ENCODE measurements around the gene ITGA8. TPM values are rescaled to one million over a fixed set of nuclear protein-coding genes. Genes with fewer than 3 reads are reported as not detected.
A peak's percentile ranks its signal among the peaks of the same experiment; 100 is the strongest.

The ITGA8 gene
- total and polyA plus RNA-seq, 4 donors: 4.7 to 55.2 (median 10.7) TPM

DNA sequence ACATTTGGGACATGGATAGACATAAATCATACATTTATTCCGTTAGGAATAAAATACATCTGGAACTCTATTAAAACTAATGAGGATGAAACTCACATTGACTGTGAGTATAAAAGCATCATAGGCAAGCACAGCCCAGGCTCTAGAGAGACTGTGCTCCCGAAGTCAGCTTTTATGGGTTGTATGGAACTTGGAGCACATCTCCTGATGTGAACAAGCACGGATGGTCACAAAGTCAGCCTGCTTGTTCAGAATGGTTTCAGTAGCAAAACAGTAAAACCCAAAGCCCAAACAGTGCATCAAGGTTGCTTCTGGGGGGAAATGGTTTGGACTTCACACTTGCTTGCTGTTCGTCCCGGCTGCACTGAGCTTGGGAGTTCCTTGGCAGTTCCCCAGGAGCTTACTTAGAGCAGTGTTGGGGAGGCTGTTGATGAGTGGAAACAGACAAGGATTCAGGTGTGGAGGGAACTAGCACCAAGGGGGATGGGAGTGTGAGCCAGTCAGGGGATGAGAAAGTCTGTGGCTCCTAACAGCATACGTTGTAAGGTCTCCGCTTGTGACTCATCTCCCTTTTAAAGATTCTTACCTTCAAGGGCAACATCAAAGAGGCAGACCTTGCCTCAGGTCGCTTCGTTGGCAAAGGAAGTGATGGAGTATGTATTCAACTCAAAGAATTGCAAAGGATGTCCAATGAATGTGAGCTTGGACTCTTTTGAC lies 19.7 kb upstream of the ITGA8 start:
- Histone ChIP-seq H3K9me3 (ENCODE audit: control insufficient read depth, insufficient read depth, low read length) (no peaks in the 10 kb centered on the region), H3K27me3 (ENCODE audit: control insufficient read depth, insufficient read depth, low read length) (no peaks in the 10 kb centered on the region), H3K4me1 (ENCODE audit: control insufficient read depth, insufficient read depth, low read length) (peaks cover 7% of the 10 kb centered on the region), H3K4me3 (ENCODE audit: low read depth, low read length) (no peak overlapping the region), H3K27ac (ENCODE audit: low read depth, low read length) (peak overlapping the region; percentile 25), H3K36me3 (ENCODE audit: control insufficient read depth, insufficient read depth, low read length) (no peaks in the 10 kb centered on the region)
- peak in 1 of 6 donors; percentile 9 for DNase-seq (ENCODE audit: low read depth in 4 of 6, low spot score in 6 of 6)
- WGBS (ENCODE audit: insufficient coverage): 61% methylated on average over 4 of the region's 9 CpGs

DNA sequence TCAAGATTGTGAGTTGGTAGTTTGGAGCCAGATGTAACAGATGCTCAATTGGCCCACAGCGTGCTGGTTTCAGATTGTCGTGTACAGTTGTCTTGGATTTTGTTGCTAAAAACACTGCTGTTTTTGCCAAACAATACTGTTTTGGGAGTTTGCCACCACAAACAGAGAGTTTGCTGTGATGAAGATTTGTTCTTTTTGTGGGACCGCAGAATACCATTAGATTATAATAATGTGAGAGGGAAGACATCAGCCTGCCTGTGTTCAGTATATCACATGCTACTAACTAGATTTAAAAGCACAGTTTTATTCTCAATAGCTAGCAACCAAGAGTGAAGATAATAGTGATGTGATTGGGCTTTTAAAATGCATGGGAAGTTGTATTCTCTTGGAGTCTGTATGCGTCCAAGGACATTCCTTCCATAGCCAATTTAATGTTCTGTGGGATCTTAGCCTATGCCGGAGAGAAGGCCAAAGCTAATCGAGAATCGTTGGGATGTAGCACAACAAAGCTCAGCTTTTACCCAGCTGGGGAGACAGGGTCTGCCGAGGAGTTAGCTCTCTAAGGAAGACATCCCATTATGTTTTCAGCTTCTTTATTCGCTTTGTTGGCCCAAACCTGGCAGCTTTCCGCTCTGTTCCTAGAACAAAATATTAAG lies 18.7 kb upstream of the ITGA8 start:
- H3K27ac ChIP-seq (ENCODE audit: low read depth, low read length): peak overlapping the region; percentile 75
- 16% methylated on average over 5 of the region's 10 CpGs for WGBS (ENCODE audit: insufficient coverage)
- H3K27me3 ChIP-seq (ENCODE audit: control insufficient read depth, insufficient read depth, low read length): no peaks in the 10 kb centered on the region
- no peaks in the 10 kb centered on the region for H3K36me3 ChIP-seq (ENCODE audit: control insufficient read depth, insufficient read depth, low read length)
- peak in 2 of 6 donors; percentile 76 to 89 for DNase-seq (ENCODE audit: low read depth in 4 of 6, low spot score in 6 of 6)
- H3K4me1 ChIP-seq (ENCODE audit: control insufficient read depth, insufficient read depth, low read length): peaks cover 7% of the 10 kb centered on the region
- no peaks in the 10 kb centered on the region for H3K9me3 ChIP-seq (ENCODE audit: control insufficient read depth, insufficient read depth, low read length)
- H3K4me3 ChIP-seq (ENCODE audit: low read depth, low read length): no peak overlapping the region

DNA sequence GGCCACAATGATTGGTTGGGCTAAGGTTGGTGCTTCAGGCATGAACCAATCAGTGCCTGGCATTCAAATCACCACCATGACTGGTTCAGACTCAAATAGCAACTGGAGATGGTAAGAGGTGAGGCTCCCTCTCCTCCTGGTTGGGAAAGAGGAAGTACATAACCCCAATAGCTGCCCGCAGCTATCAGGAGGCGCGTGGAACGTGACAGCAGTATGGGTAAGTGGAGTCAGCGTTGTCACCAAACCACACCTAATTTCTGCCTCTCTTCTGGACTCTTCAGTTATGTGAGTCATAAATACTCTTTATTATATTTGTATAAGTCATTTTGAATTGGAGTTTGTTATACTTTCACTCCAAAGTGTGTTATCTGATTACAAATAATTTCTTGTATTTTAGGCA lies 17.9 kb upstream of the ITGA8 start:
- peak overlapping the region; percentile 57 for H3K27ac ChIP-seq (ENCODE audit: low read depth, low read length)

DNA sequence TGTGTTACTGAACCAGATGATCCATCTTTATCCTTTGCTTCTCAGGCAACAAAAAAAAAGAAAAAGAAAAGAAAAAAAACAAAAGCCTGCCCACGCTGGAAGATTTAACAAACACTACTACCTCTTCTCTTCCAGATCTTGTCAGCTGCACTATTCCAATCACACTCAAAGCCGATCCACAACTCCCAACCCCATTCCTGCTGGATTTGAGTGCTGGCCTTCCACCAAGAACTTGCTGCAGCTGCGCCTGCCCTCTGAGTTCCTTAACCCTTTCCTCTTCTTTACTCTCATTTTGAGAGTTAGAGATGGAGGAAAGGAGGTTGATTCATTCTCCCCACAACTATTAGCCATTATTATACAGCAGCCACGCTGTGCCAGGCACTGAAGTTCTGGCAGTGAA lies 16.0 kb upstream of the ITGA8 start:
- 0% methylated on average over 2 of the region's 4 CpGs for WGBS (ENCODE audit: insufficient coverage)
- Histone ChIP-seq H3K4me3 (ENCODE audit: low read depth, low read length) (no peak overlapping the region), H3K9me3 (ENCODE audit: control insufficient read depth, insufficient read depth, low read length) (no peaks in the 10 kb centered on the region), H3K4me1 (ENCODE audit: control insufficient read depth, insufficient read depth, low read length) (peaks cover 7% of the 10 kb centered on the region), H3K27me3 (ENCODE audit: control insufficient read depth, insufficient read depth, low read length) (no peaks in the 10 kb centered on the region), H3K36me3 (ENCODE audit: control insufficient read depth, insufficient read depth, low read length) (no peaks in the 10 kb centered on the region), H3K27ac (ENCODE audit: low read depth, low read length) (peak overlapping the region; percentile 47)
- DNase-seq (ENCODE audit: low read depth in 4 of 6, low spot score in 6 of 6): peak in 2 of 6 donors; percentile 80 to 88

More for the DNA sequence above, 17.9 kb upstream of the ITGA8 start:
- Histone ChIP-seq H3K9me3 (ENCODE audit: control insufficient read depth, insufficient read depth, low read length) (no peaks in the 10 kb centered on the region), H3K36me3 (ENCODE audit: control insufficient read depth, insufficient read depth, low read length) (no peaks in the 10 kb centered on the region), H3K4me3 (ENCODE audit: low read depth, low read length) (no peak overlapping the region), H3K4me1 (ENCODE audit: control insufficient read depth, insufficient read depth, low read length) (peaks cover 7% of the 10 kb centered on the region), H3K27me3 (ENCODE audit: control insufficient read depth, insufficient read depth, low read length) (no peaks in the 10 kb centered on the region)
- DNase-seq (ENCODE audit: low read depth in 4 of 6, low spot score in 6 of 6): no peak
- WGBS (ENCODE audit: insufficient coverage): no CpG with 5 or more reads among the region's 5 CpGs

DNA sequence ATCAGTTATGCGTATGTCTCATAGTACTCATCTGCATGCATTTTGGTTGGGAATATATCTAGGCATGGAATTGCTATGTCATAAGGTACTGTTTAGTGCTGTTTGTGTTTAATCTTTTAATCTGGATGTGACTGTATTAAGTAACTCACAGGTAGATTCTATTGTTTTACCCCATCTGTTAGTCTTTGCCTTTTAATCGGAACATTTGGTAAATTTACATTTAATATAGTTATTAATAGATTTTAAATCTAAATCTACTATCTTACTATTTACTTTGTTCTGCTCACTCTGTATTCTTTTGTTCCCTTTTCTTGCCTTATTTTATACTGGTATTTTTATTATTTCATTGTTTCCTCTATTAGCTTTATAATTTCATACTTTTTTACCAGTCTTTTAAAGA lies 10.6 kb upstream of the ITGA8 start:
- Histone ChIP-seq H3K4me1 (ENCODE audit: control insufficient read depth, insufficient read depth, low read length) (no peaks in the 10 kb centered on the region), H3K36me3 (ENCODE audit: control insufficient read depth, insufficient read depth, low read length) (no peaks in the 10 kb centered on the region), H3K4me3 (ENCODE audit: low read depth, low read length) (no peak overlapping the region), H3K27ac (ENCODE audit: low read depth, low read length) (no peak overlapping the region), H3K9me3 (ENCODE audit: control insufficient read depth, insufficient read depth, low read length) (no peaks in the 10 kb centered on the region), H3K27me3 (ENCODE audit: control insufficient read depth, insufficient read depth, low read length) (no peaks in the 10 kb centered on the region)
- no CpG with 5 or more reads among the region's 2 CpGs for WGBS (ENCODE audit: insufficient coverage)
- DNase-seq (ENCODE audit: low read depth in 4 of 6, low spot score in 6 of 6): no peak

DNA sequence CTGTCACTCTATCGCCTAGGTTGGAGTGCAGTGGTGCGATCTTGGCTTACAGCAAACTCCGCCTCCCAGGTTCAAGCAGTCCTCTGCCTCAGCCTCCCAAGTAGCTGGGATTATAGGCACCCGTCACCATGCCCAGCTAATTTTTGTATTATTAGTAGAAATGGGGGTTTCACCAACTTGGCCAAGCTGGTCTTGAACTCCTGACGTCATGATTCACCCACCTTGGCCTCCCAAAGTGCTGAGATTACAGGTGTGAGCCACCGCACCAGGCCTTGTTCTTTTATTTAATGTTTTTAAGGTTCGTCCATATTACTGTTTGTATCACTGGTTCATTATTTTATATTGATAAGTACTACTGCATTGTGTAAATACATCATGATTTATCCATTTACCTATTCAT lies 10.2 kb upstream of the ITGA8 start:
- H3K9me3 ChIP-seq (ENCODE audit: control insufficient read depth, insufficient read depth, low read length): no peaks in the 10 kb centered on the region
- H3K36me3 ChIP-seq (ENCODE audit: control insufficient read depth, insufficient read depth, low read length): no peaks in the 10 kb centered on the region
- H3K4me3 ChIP-seq (ENCODE audit: low read depth, low read length): no peak overlapping the region
- H3K4me1 ChIP-seq (ENCODE audit: control insufficient read depth, insufficient read depth, low read length): no peaks in the 10 kb centered on the region
- 96% methylated on average over 4 of the region's 7 CpGs for WGBS (ENCODE audit: insufficient coverage)
- no peaks in the 10 kb centered on the region for H3K27me3 ChIP-seq (ENCODE audit: control insufficient read depth, insufficient read depth, low read length)
- H3K27ac ChIP-seq (ENCODE audit: low read depth, low read length): no peak overlapping the region
- no peak for DNase-seq (ENCODE audit: low read depth in 4 of 6, low spot score in 6 of 6)

DNA sequence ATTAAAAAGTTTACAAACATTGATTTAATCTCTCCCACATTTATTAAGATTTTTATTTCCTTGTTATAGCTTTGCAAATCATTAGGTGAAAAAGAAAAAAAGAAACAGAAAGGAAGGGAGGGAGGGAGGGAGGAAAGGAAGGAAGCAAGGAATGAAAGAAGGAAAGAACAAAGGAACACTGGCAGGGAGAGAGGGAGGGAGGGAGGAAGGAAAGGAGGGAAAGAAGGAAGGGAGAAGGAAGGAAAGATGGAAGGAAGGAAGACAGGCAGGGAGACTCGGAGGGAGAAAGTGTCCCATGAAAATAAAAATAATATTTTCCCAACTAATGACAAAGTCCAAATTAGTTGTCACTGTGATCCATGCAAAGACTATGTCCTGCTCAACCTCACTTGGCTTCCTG lies 6.3 kb upstream of the ITGA8 start:
- Histone ChIP-seq H3K27me3 (ENCODE audit: control insufficient read depth, insufficient read depth, low read length) (peaks cover 3% of the 10 kb centered on the region), H3K27ac (ENCODE audit: low read depth, low read length) (no peak overlapping the region), H3K4me1 (ENCODE audit: control insufficient read depth, insufficient read depth, low read length) (no peaks in the 10 kb centered on the region), H3K4me3 (ENCODE audit: low read depth, low read length) (no peak overlapping the region), H3K9me3 (ENCODE audit: control insufficient read depth, insufficient read depth, low read length) (no peaks in the 10 kb centered on the region), H3K36me3 (ENCODE audit: control insufficient read depth, insufficient read depth, low read length) (no peaks in the 10 kb centered on the region)
- WGBS (ENCODE audit: insufficient coverage): no CpG with 5 or more reads among the region's 1 CpG
- DNase-seq (ENCODE audit: low read depth in 4 of 6, low spot score in 6 of 6): no peak

DNA sequence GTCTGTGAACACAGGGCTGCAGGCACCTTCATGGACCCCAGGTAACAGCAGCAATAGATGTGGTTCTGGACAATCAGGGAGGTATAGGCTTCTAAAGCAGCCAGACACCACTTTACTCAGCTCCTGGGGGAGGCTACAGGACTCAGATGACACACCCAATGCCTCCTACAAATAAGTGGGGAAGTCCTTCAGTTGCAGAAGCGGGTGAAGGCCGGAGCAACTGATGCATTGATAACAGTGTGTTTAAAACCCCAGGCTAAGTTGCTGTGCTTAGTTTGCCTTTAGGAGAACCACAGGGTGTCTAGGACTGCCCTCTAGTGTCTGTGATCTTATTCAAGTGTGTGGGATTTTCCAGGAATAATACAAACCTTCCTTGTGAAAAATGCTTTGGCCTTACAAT lies 5.9 kb upstream of the ITGA8 start:
- no peak overlapping the region for H3K4me3 ChIP-seq (ENCODE audit: low read depth, low read length)
- peaks cover 5% of the 10 kb centered on the region for H3K27me3 ChIP-seq (ENCODE audit: control insufficient read depth, insufficient read depth, low read length)
- no peaks in the 10 kb centered on the region for H3K9me3 ChIP-seq (ENCODE audit: control insufficient read depth, insufficient read depth, low read length)
- no peak overlapping the region for H3K27ac ChIP-seq (ENCODE audit: low read depth, low read length)
- WGBS (ENCODE audit: insufficient coverage): 10% methylated on average over 2 of the region's 2 CpGs
- H3K36me3 ChIP-seq (ENCODE audit: control insufficient read depth, insufficient read depth, low read length): no peaks in the 10 kb centered on the region
- peak in 2 of 6 donors; percentile 82 to 92 for DNase-seq (ENCODE audit: low read depth in 4 of 6, low spot score in 6 of 6)
- H3K4me1 ChIP-seq (ENCODE audit: control insufficient read depth, insufficient read depth, low read length): peaks cover under 1% of the 10 kb centered on the region

DNA sequence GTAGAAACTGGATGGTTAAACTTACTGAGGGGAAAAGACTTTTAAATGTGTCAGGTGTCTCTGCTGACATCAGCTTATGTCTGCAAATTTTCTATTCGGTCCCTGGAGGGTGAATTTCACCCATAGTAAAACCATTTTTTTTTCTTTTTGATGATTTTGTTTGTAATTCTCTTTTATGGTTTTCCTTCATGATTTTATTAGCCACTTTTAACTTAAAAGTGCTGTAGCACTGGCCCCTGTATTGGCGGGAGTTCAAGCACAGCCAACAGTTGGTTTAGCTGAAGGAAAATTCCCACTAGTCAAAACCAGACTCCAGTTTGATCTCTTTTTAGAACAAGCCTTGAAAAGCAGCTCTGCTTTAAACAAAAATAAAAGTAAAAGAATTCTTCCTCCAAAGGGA lies 5.0 kb upstream of the ITGA8 start:
- no peaks in the 10 kb centered on the region for H3K36me3 ChIP-seq (ENCODE audit: control insufficient read depth, insufficient read depth, low read length)
- peaks cover 7% of the 10 kb centered on the region for H3K4me1 ChIP-seq (ENCODE audit: control insufficient read depth, insufficient read depth, low read length)
- peaks cover 13% of the 10 kb centered on the region for H3K27me3 ChIP-seq (ENCODE audit: control insufficient read depth, insufficient read depth, low read length)
- H3K9me3 ChIP-seq (ENCODE audit: control insufficient read depth, insufficient read depth, low read length): no peaks in the 10 kb centered on the region
- WGBS (ENCODE audit: insufficient coverage): no CpG with 5 or more reads among the region's 2 CpGs
- no peak overlapping the region for H3K4me3 ChIP-seq (ENCODE audit: low read depth, low read length)
- no peak for DNase-seq (ENCODE audit: low read depth in 4 of 6, low spot score in 6 of 6)
- H3K27ac ChIP-seq (ENCODE audit: low read depth, low read length): no peak overlapping the region

DNA sequence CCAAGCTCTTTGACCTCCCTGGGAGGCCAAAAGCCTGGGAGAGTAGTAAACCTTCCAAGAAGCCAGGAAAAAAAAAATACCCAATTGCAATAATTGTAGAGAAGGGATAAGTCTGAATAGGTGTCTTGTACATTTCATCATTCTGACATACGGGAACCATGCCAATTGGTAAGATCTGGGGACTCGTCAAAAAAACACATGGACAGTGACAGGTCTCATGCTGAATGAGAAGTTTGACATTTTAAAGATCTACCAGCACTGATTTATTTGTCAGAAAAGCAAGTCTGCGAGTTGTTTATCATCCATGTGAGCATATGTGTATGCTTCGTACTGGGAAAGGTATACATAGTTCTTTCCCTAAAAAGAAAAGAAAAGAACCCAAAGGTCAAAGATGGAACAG lies 4.1 kb upstream of the ITGA8 start:
- WGBS (ENCODE audit: insufficient coverage): 83% methylated on average over 2 of the region's 4 CpGs
- Histone ChIP-seq H3K27ac (ENCODE audit: low read depth, low read length) (no peak overlapping the region), H3K9me3 (ENCODE audit: control insufficient read depth, insufficient read depth, low read length) (no peaks in the 10 kb centered on the region), H3K36me3 (ENCODE audit: control insufficient read depth, insufficient read depth, low read length) (no peaks in the 10 kb centered on the region), H3K4me3 (ENCODE audit: low read depth, low read length) (no peak overlapping the region), H3K4me1 (ENCODE audit: control insufficient read depth, insufficient read depth, low read length) (peaks cover 15% of the 10 kb centered on the region), H3K27me3 (ENCODE audit: control insufficient read depth, insufficient read depth, low read length) (peaks cover 20% of the 10 kb centered on the region)
- DNase-seq (ENCODE audit: low read depth in 4 of 6, low spot score in 6 of 6): no peak
